Activated CD4-positive, alpha-beta T cell treated with anti-CD3 and anti-CD28 coated beads, Interleukin-2, amount 50 U/mL, for 1 hour (primary cell): ENCODE measurements around the gene MLC1.

Source experiments
- DNase-seq: peaks from one replicate; pipeline ENCODE4 v3.0.0-alpha.2; 2020

MLC1 gene

GRCh38 chr22:50057278-50058060 lies 27.8 kb downstream of the MLC1 start:
- DNase-seq, result no peak

GRCh38 chr22:50056214-50056972 lies 28.8 kb downstream of the MLC1 start:
- no peak for DNase-seq

- no peak for DNase-seq
Measured at GRCh38 chr22:50053861-50054260, 31.4 kb downstream of the MLC1 start.

- DNase-seq, result no peak
Measured at GRCh38 chr22:50051930-50052329, 33.3 kb downstream of the MLC1 start.

GRCh38 chr22:50049299-50050195 lies 35.7 kb downstream of the MLC1 start:
- no peak for DNase-seq

- no peak for DNase-seq
Measured at GRCh38 chr22:50048836-50049235, 36.4 kb downstream of the MLC1 start.

GRCh38 chr22:50048061-50048765 lies 37.0 kb downstream of the MLC1 start:
- DNase-seq, result no peak

GRCh38 chr22:50047346-50047745 lies 37.9 kb downstream of the MLC1 start:
- DNase-seq, result no peak

GRCh38 chr22:50046481-50047245 lies 38.6 kb downstream of the MLC1 start:
- DNase-seq, result no peak

- no peak for DNase-seq
Measured at GRCh38 chr22:50046019-50046415, 39.2 kb downstream of the MLC1 start.

GRCh38 chr22:50045211-50046018 lies 39.8 kb downstream of the MLC1 start:
- DNase-seq, result no peak

GRCh38 chr22:50044485-50045118 lies 40.6 kb downstream of the MLC1 start:
- DNase-seq, result no peak

- no peak for DNase-seq
Measured at GRCh38 chr22:50041361-50042065, 43.7 kb downstream of the MLC1 start.

GRCh38 chr22:50040717-50041116 lies 44.5 kb downstream of the MLC1 start:
- no peak for DNase-seq

- DNase-seq, result no peak
Measured at GRCh38 chr22:50039669-50040443, 45.4 kb downstream of the MLC1 start.

- DNase-seq, result no peak
Measured at GRCh38 chr22:50035976-50036724, 49.1 kb downstream of the MLC1 start.

GRCh38 chr22:50035131-50035881 lies 49.9 kb downstream of the MLC1 start:
- DNase-seq, result no peak
